HG03103 (cell line): Measurements from ENCODE around the gene CLIP4.
"Not testable (repeated sequence)": the region's sequence is repeated elsewhere in the genome, so short reads cannot be mapped to it uniquely, and the experiment has no call there.

Experiments
- ATAC-seq: cut with Tn5 transposase; IDR thresholded peaks from one replicate; pipeline ENCODE4 v1.9.1; 2021; ENCODE audit warnings: low read depth; ENCODE audit not compliant: unreplicated experiment

CLIP4 gene

DNA sequence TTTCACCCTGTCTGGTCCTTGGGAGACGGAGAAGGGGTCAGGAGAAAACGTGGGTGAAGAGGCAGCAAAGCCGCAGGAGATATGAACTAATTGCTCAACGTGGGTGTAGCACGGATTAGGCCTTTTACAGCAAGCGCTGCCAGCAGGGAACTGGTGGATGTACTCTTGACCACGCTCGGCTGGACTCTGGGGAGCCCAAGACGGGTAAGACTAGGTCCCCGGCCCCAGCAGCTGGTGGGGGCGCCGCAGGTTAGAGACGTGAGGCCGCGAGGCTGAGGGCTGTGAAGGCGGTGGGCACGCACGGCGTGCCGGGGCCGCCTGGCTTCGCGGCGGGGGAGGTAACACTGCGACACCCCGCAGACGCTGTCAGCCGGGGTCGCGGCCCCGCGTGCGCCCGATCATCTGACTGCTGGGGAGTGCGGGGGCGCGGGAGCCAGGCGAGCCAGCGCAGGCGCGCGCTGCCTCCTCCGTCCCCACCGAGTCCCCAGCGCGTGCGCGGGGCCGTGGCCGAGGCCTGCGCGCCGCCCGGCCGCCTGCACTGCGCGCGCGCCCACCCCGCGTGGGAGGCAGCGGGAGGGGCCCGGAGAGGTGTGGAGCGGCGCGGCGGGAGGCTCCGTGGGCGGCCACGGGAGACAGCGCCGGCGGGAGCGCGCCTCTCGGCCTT is at the start of gene CLIP4:
Gene CLIP4, plus strand, starts transcription at position 470 of the 664 bp plus-strand sequence. CDS start 5,974 bp downstream, outside the sequence.
- ATAC-seq, result no peak

- no peak for ATAC-seq
Measured at GRCh38 chr2:29066271-29066860, 48.8 kb upstream of the CLIP4 start.

DNA sequence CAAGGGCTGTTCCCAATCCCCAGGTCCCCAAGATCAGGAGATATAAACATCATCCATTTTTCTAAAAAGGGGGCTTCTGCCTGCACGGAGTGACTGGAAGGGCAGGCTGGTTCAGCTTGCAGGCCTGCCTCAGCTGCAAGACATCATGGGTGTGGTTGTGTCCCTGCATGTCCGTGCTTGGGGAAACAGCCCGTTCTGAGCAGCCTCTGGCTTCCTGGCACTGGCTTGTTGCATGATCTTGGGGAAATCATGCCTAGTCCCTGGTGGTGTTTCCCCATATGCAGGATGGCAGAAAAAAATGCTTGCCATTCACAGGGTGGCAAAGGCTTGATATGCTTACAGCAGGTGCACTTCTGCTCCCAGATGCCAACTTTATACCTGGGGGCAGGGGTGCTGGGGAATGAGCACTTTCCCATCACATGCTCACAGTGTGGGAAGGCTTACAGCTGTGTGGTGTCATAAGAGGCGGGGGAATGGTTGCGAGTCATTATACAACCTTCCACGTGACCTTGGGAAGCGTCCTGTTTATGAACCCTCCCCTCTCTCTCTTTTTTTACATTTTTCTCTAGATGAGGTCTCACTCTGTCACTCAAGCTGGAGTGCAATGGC is 48.1 kb upstream of the CLIP4 start:
- no peak for ATAC-seq

GRCh38 chr2:29068513-29068912 is 46.7 kb upstream of the CLIP4 start:
- no peak for ATAC-seq

- no peak for ATAC-seq
Measured at GRCh38 chr2:29070526-29070925, 44.7 kb upstream of the CLIP4 start.

DNA sequence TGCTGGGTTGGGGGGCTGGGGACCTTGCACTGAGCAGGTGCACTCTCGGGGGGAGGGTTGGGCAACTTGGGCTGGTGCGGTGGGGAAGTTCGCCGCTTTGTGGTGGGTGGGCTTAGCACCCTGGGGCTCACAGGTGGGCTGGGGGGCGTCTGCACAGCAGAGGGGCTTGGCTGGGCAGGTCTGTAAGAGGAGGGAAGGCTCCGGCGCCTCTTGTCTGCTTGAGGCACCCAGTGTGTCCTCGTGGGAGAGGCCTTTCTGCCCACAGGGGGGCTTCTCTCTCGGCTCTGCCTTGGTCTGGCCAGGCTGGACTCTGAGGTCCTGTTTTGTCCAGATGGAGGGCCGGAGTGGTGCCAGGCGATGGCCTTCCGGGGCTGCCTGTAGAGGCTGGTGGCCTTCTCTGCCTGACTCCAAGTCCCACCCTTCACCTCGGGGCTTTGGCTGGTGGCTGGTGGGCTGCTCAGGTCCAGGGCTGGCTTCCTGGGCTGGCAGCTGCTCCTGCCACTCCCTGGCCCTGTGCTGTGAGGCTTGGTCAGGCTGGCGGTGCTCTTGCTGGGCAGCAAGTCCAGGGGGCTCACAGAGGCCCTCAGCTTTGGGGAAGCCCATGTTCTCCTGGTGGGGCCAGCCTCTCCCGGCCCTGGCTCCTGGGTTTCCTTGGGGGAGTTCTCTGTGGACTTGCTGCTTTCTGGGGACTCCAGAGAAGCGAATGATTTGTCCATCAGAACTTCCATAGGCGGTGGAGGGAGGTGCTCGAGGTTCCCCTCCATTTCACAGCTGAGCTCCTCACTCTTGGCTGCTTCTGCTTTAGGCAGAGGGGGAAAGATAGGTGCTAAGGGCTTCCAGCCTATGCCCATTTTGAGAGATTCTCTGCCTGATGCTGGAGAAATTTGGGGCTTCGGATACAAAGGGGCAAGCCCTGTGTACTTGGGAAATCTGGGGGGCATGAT is 43.9 kb upstream of the CLIP4 start:
- ATAC-seq, result no peak

DNA sequence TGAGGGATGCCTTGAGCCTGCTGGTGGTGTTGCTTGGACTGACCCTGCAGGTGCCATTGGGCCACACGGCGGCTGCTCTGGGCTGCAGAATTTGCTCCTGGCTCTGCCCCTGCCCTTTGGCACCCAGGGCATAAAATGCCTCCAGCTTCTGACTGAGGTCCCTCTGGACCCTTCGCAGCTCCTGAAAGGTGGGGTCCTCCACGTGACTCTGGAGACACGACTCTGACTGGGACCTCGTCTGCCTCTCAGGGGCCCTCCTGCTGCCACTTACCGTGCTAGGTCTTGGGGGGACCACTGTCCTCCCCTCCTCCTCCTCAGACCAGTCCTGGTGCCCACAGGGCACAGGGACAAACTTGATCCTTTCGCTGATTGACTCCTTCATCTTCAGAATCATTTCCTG is 43.0 kb upstream of the CLIP4 start:
- ATAC-seq, result no peak

GRCh38 chr2:29072971-29073725 is 42.1 kb upstream of the CLIP4 start:
- no peak for ATAC-seq

DNA sequence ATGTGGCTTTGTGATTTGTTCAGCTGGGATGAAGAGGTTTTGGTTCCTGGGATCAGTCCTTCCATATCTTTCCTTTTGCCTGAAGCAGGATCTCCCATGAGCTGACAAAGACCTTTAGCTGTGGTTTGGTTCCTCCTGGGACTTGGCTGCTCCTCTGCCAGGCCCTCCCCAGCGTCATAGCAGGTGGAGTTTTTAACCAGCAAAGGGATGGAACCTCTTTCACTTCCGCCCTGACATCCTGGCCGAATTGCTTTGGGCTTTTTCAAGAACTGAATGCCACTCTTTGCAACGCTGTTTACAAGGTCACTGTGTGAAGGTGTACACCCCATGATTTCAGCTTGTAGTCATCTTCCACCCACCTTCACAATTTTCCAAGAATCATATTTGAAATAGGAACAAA is 41.3 kb upstream of the CLIP4 start:
- no peak for ATAC-seq

DNA sequence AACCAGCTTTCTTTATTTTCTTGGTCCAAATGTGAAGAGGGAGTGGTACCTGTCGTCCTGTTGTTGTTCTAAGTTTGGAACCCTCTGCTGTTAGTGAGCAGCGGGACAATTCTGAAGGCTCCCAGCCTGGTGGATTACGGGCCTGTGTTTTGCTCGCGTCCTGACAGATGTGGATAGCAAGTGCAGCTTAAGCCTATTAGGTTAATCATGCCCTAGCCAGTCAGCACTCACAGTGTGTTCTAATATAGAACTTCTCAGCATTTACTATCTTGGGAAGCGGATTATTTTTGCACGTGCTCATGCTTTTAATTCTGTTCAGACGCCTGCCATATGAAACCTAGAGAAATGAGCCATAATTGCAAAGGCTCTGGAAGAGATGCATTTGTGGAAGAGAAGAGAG is 40.8 kb upstream of the CLIP4 start, which contains the start of gene PCARE:
Gene PCARE, minus strand, starts transcription at position 113 of the 400 bp plus-strand sequence. CDS start 262 bp downstream, outside the sequence.
- ATAC-seq, result no peak

DNA sequence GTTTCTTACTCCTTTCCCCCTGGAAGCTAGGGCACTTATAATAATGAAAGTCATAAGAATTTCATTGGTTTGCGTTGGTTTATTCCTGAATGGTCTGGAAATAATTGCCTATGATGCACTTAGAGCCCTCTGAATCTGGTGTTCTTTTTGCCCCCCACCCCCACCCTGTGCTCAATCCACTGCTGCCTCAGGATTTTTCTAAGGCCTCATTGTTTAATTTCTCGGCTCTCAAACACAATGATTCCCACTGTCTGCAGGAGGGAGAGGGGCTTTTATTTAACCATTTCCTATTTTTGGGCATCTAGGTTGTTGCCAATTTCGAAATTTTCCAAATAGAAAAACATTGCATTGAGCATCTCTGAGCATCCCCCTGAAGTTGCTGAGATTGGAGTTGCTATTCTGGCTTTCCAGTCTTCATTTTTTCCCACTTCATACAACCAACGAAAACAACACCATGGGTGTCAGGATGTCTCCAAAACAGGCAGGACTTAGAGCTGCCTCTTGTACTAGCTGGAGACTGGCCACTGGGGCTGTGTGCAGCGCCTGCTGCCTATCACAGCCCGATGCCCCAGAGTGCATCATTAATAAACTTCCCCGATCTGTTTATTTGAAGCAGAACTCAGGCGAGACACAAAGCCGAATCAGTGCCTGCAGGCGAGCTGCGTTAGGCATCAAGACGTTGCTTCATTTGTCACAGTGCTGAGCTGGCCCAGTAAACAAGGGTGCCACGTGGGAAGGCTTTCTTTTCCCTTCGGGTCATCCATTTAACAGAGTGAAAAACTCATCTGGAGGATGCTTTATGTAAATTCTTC is 39.1 kb upstream of the CLIP4 start:
- no peak for ATAC-seq

DNA sequence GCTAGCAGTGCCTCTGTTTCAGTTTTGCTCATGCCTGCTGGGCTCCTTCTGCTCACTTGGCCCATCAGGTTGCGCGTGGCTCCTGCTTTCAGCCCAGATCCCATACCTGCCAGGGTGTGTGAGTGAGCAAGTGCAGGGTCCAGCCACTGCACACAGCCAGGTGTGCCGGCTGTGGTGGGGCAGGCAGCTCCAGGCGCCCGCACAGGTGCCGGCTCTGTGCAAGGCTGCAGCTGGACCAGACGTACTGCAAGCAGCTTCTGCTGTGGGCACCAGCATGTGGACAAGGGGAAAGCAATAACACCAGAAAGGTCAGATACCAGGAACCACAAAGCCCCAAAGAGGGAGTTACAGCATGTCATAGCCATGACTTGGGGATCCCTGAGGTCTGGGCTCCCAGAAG is 35.3 kb upstream of the CLIP4 start:
- ATAC-seq, result no peak

DNA sequence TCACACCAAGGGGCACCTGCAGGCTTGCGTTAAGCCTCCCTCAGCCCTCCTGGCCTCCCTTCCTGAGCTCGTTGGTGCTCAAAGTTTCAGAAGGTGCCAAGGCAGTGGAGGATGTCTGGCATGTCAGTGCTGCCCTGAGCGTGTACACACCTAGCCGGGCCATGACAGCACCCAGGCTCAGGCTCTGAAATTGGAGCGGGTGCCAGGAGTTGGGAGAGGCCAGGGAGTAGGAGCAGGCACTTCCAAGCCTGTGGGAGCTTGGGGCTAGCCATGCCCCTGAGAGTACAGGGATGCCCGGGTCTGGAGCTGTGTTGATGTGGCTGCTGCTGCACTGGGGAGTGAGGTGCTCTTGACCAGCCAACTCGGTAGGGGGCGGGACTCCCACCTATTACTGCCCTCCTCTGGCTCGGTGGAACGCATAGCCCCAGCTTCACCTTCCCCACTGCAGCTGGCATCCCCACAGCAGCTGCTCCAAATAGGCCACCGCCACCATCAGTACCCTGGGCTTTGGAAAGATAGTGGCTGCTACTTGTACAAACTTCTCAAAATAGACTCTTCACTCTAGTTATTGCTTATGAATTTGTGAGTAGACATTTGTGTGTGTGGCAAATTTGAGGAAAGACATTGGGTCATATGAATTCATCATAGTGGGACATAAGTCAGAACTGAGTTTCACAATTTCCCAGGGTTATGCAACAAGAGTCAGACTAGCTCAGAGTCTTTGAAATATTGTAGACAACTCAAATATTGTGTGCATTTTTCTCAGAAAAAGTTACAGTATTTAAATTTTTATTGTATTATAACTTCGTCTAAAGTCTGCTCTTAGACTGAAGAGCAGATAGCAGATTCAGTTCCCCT is 34.1 kb upstream of the CLIP4 start:
- no peak for ATAC-seq

- peak; percentile 52 for ATAC-seq
Measured at GRCh38 chr2:29082804-29083495, 32.3 kb upstream of the CLIP4 start.

DNA sequence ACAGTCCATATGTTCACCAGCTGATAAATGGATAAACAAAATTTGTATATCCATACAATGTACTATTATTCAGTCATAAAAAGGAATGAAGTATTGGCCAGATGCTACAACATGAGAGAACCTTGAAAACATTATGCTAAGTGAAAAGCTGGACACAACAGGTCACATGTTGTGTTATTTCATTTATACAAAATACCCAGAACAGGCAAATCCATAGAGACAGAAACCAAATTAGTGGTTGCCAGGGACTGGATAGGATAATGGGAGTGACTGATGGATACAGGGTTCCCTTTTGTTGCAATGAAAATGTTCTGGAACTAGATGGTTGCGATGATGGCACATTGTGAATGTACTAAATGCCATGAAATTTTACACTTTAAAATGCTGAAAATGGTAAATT is 30.7 kb upstream of the CLIP4 start:
- no peak for ATAC-seq

DNA sequence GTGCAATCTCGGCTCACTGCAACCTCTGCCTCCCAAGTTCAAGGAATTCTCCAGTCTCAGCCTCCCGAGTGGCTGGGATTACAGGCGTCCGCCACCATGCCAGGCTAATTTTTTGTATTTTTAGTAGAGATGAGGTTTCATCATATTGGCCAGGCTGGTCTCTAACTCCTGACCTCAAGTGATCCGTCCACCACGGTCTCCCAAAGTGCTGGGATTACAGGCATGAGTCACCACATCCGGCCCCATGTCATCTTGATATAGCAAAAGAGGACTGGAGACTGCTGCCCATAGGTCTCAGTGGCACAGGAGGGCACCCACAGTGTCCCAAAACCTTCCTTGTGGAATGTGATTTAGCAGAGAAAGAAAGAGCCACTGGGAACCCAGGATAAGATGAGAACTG is 24.9 kb upstream of the CLIP4 start:
- ATAC-seq, result not testable (repeated sequence)

GRCh38 chr2:29096969-29097368 is 18.2 kb upstream of the CLIP4 start:
- ATAC-seq, result no peak

DNA sequence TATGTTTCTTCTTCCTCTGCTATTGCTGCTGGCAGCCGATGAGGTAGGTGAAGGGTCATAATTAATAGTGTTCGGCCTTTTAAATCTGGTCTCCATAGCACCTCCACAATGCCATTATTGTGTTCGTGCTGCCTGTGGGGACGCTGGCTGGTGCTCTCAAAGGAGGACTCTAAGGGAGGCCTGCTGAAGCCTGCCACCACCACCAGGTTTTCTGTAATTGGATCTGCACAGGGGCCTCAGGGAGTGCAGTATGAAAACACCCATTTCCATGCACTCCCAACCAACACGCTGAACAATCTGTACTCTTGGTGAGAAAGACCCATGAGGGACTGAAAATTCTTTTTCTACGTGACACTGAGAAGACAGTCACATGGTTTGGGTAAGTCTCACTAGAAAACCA is 17.6 kb upstream of the CLIP4 start:
- no peak for ATAC-seq
